Measurements from ENCODE around the gene CADPS2. TPM values are rescaled to one million over a fixed set of nuclear protein-coding genes. Genes with fewer than 3 reads are reported as not detected.

CADPS2 gene
- polyA plus RNA-seq, 2 donors: 1.6 to 3.3 TPM

GRCh38 chr7:122525355-122525754, 360.9 kb downstream of the CADPS2 start:
- 89 to 90% methylated on average over 5 of the region's 5 CpGs for WGBS, 2 donors
- H3K27ac ChIP-seq (ENCODE audit: low read depth in 2 of 2, low read length in 1 of 2): no peak overlapping the region

GRCh38 chr7:122521767-122522166, 364.5 kb downstream of the CADPS2 start:
- H3K36me3 ChIP-seq (ENCODE audit: control insufficient read depth in 2 of 2, insufficient read depth in 2 of 2, low read length in 1 of 2): no peaks in the 10 kb centered on the region
- H3K27ac ChIP-seq (ENCODE audit: low read depth in 2 of 2, low read length in 1 of 2): no peak overlapping the region
- H3K27me3 ChIP-seq (ENCODE audit: control insufficient read depth in 1 of 2, insufficient read depth in 2 of 2, low read length in 2 of 2): no peaks in the 10 kb centered on the region
- H3K9me3 ChIP-seq (ENCODE audit: control insufficient read depth in 2 of 2, insufficient read depth in 1 of 2, low read depth in 1 of 2, low read length in 1 of 2): no peaks in the 10 kb centered on the region
- no peaks in the 10 kb centered on the region for H3K4me1 ChIP-seq (ENCODE audit: control insufficient read depth in 2 of 2, insufficient read depth in 2 of 2, low read length in 1 of 2)
- no peak overlapping the region for H3K4me3 ChIP-seq (ENCODE audit: low read depth in 1 of 2, low read length in 2 of 2)

More at GRCh38 chr7:122525355-122525754, 360.9 kb downstream of the CADPS2 start:
- H3K36me3 ChIP-seq (ENCODE audit: control insufficient read depth in 2 of 2, insufficient read depth in 2 of 2, low read length in 1 of 2): no peaks in the 10 kb centered on the region
- no peak overlapping the region for H3K4me3 ChIP-seq (ENCODE audit: low read depth in 1 of 2, low read length in 2 of 2)
- no peaks in the 10 kb centered on the region for H3K9me3 ChIP-seq (ENCODE audit: control insufficient read depth in 2 of 2, insufficient read depth in 1 of 2, low read depth in 1 of 2, low read length in 1 of 2)
- H3K4me1 ChIP-seq (ENCODE audit: control insufficient read depth in 2 of 2, insufficient read depth in 2 of 2, low read length in 1 of 2): no peaks in the 10 kb centered on the region
- H3K27me3 ChIP-seq (ENCODE audit: control insufficient read depth in 1 of 2, insufficient read depth in 2 of 2, low read length in 2 of 2): no peaks in the 10 kb centered on the region

- H3K4me1 ChIP-seq (ENCODE audit: control insufficient read depth in 2 of 2, insufficient read depth in 2 of 2, low read length in 1 of 2): no peaks in the 10 kb centered on the region
- no peak overlapping the region for H3K4me3 ChIP-seq (ENCODE audit: low read depth in 1 of 2, low read length in 2 of 2)
- H3K27ac ChIP-seq (ENCODE audit: low read depth in 2 of 2, low read length in 1 of 2): no peak overlapping the region
- WGBS, 2 donors: 67 to 73% methylated on average over 5 of the region's 5 CpGs
- no peaks in the 10 kb centered on the region for H3K36me3 ChIP-seq (ENCODE audit: control insufficient read depth in 2 of 2, insufficient read depth in 2 of 2, low read length in 1 of 2)
- H3K27me3 ChIP-seq (ENCODE audit: control insufficient read depth in 1 of 2, insufficient read depth in 2 of 2, low read length in 2 of 2): no peaks in the 10 kb centered on the region
- no peaks in the 10 kb centered on the region for H3K9me3 ChIP-seq (ENCODE audit: control insufficient read depth in 2 of 2, insufficient read depth in 1 of 2, low read depth in 1 of 2, low read length in 1 of 2)
These were observed 365.2 kb downstream of the CADPS2 start for GRCh38 chr7:122520971-122521555.

- Histone ChIP-seq H3K4me1 (ENCODE audit: control insufficient read depth in 2 of 2, insufficient read depth in 2 of 2, low read length in 1 of 2) (no peaks in the 10 kb centered on the region), H3K4me3 (ENCODE audit: low read depth in 1 of 2, low read length in 2 of 2) (no peak overlapping the region), H3K27me3 (ENCODE audit: control insufficient read depth in 1 of 2, insufficient read depth in 2 of 2, low read length in 2 of 2) (no peaks in the 10 kb centered on the region), H3K27ac (ENCODE audit: low read depth in 2 of 2, low read length in 1 of 2) (no peak overlapping the region), H3K9me3 (ENCODE audit: control insufficient read depth in 2 of 2, insufficient read depth in 1 of 2, low read depth in 1 of 2, low read length in 1 of 2) (no peaks in the 10 kb centered on the region), H3K36me3 (ENCODE audit: control insufficient read depth in 2 of 2, insufficient read depth in 2 of 2, low read length in 1 of 2) (no peaks in the 10 kb centered on the region)
- 88 to 93% methylated on average over 4 of the region's 4 CpGs for WGBS, 2 donors
These were observed 367.8 kb downstream of the CADPS2 start for GRCh38 chr7:122518488-122518887.

- Histone ChIP-seq H3K27ac (ENCODE audit: low read depth in 2 of 2, low read length in 1 of 2) (no peak overlapping the region), H3K36me3 (ENCODE audit: control insufficient read depth in 2 of 2, insufficient read depth in 2 of 2, low read length in 1 of 2) (no peaks in the 10 kb centered on the region), H3K9me3 (ENCODE audit: control insufficient read depth in 2 of 2, insufficient read depth in 1 of 2, low read depth in 1 of 2, low read length in 1 of 2) (no peaks in the 10 kb centered on the region), H3K27me3 (ENCODE audit: control insufficient read depth in 1 of 2, insufficient read depth in 2 of 2, low read length in 2 of 2) (no peaks in the 10 kb centered on the region), H3K4me1 (ENCODE audit: control insufficient read depth in 2 of 2, insufficient read depth in 2 of 2, low read length in 1 of 2) (no peaks in the 10 kb centered on the region), H3K4me3 (ENCODE audit: low read depth in 1 of 2, low read length in 2 of 2) (no peak overlapping the region)
- WGBS, 2 donors: 38 to 64% methylated on average over 1 of the region's 1 CpG
These were observed 368.7 kb downstream of the CADPS2 start for GRCh38 chr7:122517576-122517975.

GRCh38 chr7:122515404-122515803, 370.9 kb downstream of the CADPS2 start:
- Histone ChIP-seq H3K27me3 (ENCODE audit: control insufficient read depth in 1 of 2, insufficient read depth in 2 of 2, low read length in 2 of 2) (no peaks in the 10 kb centered on the region), H3K36me3 (ENCODE audit: control insufficient read depth in 2 of 2, insufficient read depth in 2 of 2, low read length in 1 of 2) (no peaks in the 10 kb centered on the region), H3K4me1 (ENCODE audit: control insufficient read depth in 2 of 2, insufficient read depth in 2 of 2, low read length in 1 of 2) (no peaks in the 10 kb centered on the region), H3K9me3 (ENCODE audit: control insufficient read depth in 2 of 2, insufficient read depth in 1 of 2, low read depth in 1 of 2, low read length in 1 of 2) (no peaks in the 10 kb centered on the region), H3K27ac (ENCODE audit: low read depth in 2 of 2, low read length in 1 of 2) (no peak overlapping the region), H3K4me3 (ENCODE audit: low read depth in 1 of 2, low read length in 2 of 2) (no peak overlapping the region)
- WGBS, 2 donors: 44 to 48% methylated on average over 1 of the region's 1 CpG

- no peaks in the 10 kb centered on the region for H3K9me3 ChIP-seq (ENCODE audit: control insufficient read depth in 2 of 2, insufficient read depth in 1 of 2, low read depth in 1 of 2, low read length in 1 of 2)
- WGBS, 2 donors: 62 to 63% methylated on average over 2 of the region's 2 CpGs
- H3K27ac ChIP-seq (ENCODE audit: low read depth in 2 of 2, low read length in 1 of 2): no peak overlapping the region
- H3K36me3 ChIP-seq (ENCODE audit: control insufficient read depth in 2 of 2, insufficient read depth in 2 of 2, low read length in 1 of 2): no peaks in the 10 kb centered on the region
- no peaks in the 10 kb centered on the region for H3K4me1 ChIP-seq (ENCODE audit: control insufficient read depth in 2 of 2, insufficient read depth in 2 of 2, low read length in 1 of 2)
- no peak overlapping the region for H3K4me3 ChIP-seq (ENCODE audit: low read depth in 1 of 2, low read length in 2 of 2)
- H3K27me3 ChIP-seq (ENCODE audit: control insufficient read depth in 1 of 2, insufficient read depth in 2 of 2, low read length in 2 of 2): no peaks in the 10 kb centered on the region
These were observed 375.0 kb downstream of the CADPS2 start for GRCh38 chr7:122511268-122511667.

GRCh38 chr7:122507591-122507990, 378.7 kb downstream of the CADPS2 start:
- Histone ChIP-seq H3K9me3 (ENCODE audit: control insufficient read depth in 2 of 2, insufficient read depth in 1 of 2, low read depth in 1 of 2, low read length in 1 of 2) (no peaks in the 10 kb centered on the region), H3K36me3 (ENCODE audit: control insufficient read depth in 2 of 2, insufficient read depth in 2 of 2, low read length in 1 of 2) (no peaks in the 10 kb centered on the region), H3K4me1 (ENCODE audit: control insufficient read depth in 2 of 2, insufficient read depth in 2 of 2, low read length in 1 of 2) (no peaks in the 10 kb centered on the region), H3K4me3 (ENCODE audit: low read depth in 1 of 2, low read length in 2 of 2) (no peak overlapping the region), H3K27me3 (ENCODE audit: control insufficient read depth in 1 of 2, insufficient read depth in 2 of 2, low read length in 2 of 2) (no peaks in the 10 kb centered on the region), H3K27ac (ENCODE audit: low read depth in 2 of 2, low read length in 1 of 2) (no peak overlapping the region)
- WGBS, 2 donors: 67 to 80% methylated on average over 2 of the region's 2 CpGs

- H3K36me3 ChIP-seq (ENCODE audit: control insufficient read depth in 2 of 2, insufficient read depth in 2 of 2, low read length in 1 of 2): no peaks in the 10 kb centered on the region
- no peaks in the 10 kb centered on the region for H3K4me1 ChIP-seq (ENCODE audit: control insufficient read depth in 2 of 2, insufficient read depth in 2 of 2, low read length in 1 of 2)
- H3K9me3 ChIP-seq (ENCODE audit: control insufficient read depth in 2 of 2, insufficient read depth in 1 of 2, low read depth in 1 of 2, low read length in 1 of 2): no peaks in the 10 kb centered on the region
- no peaks in the 10 kb centered on the region for H3K27me3 ChIP-seq (ENCODE audit: control insufficient read depth in 1 of 2, insufficient read depth in 2 of 2, low read length in 2 of 2)
- H3K27ac ChIP-seq (ENCODE audit: low read depth in 2 of 2, low read length in 1 of 2): no peak overlapping the region
- 96 to 97% methylated on average over 6 of the region's 6 CpGs for WGBS, 2 donors
- no peak overlapping the region for H3K4me3 ChIP-seq (ENCODE audit: low read depth in 1 of 2, low read length in 2 of 2)
These were observed 394.3 kb downstream of the CADPS2 start for GRCh38 chr7:122492007-122492406.

GRCh38 chr7:122488241-122488640, 398.0 kb downstream of the CADPS2 start:
- Histone ChIP-seq H3K4me1 (ENCODE audit: control insufficient read depth in 2 of 2, insufficient read depth in 2 of 2, low read length in 1 of 2) (no peaks in the 10 kb centered on the region), H3K27me3 (ENCODE audit: control insufficient read depth in 1 of 2, insufficient read depth in 2 of 2, low read length in 2 of 2) (no peaks in the 10 kb centered on the region), H3K36me3 (ENCODE audit: control insufficient read depth in 2 of 2, insufficient read depth in 2 of 2, low read length in 1 of 2) (no peaks in the 10 kb centered on the region), H3K27ac (ENCODE audit: low read depth in 2 of 2, low read length in 1 of 2) (no peak overlapping the region), H3K9me3 (ENCODE audit: control insufficient read depth in 2 of 2, insufficient read depth in 1 of 2, low read depth in 1 of 2, low read length in 1 of 2) (no peaks in the 10 kb centered on the region), H3K4me3 (ENCODE audit: low read depth in 1 of 2, low read length in 2 of 2) (no peak overlapping the region)
- 64 to 86% methylated on average over 3 of the region's 3 CpGs for WGBS, 2 donors

Data from esophagus (tissue), 2 donors.